Activated CD4-positive, alpha-beta T cell treated with anti-CD3 and anti-CD28 coated beads for 24 hours (primary cell): ENCODE measurements around the gene SLC25A4.

Experiments
- DNase-seq, 2 donors: peaks; one replicate each; pipeline ENCODE4 v3.0.0-alpha.2; 2020; ENCODE audit warnings: low read depth in 2 of 2

The SLC25A4 gene

GRCh38 chr4:185120631-185120946 lies 22.5 kb upstream of the SLC25A4 start:
- no peak for DNase-seq

- DNase-seq: no peak
Measured at GRCh38 chr4:185122681-185123345, 20.3 kb upstream of the SLC25A4 start.

- DNase-seq: no peak
Measured at GRCh38 chr4:185124006-185124405, 19.1 kb upstream of the SLC25A4 start.

GRCh38 chr4:185127021-185127925 lies 15.8 kb upstream of the SLC25A4 start:
- no peak for DNase-seq

GRCh38 chr4:185128272-185129119 lies 14.6 kb upstream of the SLC25A4 start:
- no peak for DNase-seq

GRCh38 chr4:185134307-185134869 lies 8.7 kb upstream of the SLC25A4 start:
- DNase-seq: no peak

- no peak for DNase-seq
Measured at GRCh38 chr4:185137233-185137925, 5.7 kb upstream of the SLC25A4 start.

GRCh38 chr4:185138161-185138560 lies 4.9 kb upstream of the SLC25A4 start:
- DNase-seq: no peak

GRCh38 chr4:185139736-185140135 lies 3.3 kb upstream of the SLC25A4 start:
- no peak for DNase-seq

- DNase-seq: no peak
Measured at GRCh38 chr4:185141777-185142176, 1.3 kb upstream of the SLC25A4 start.

- DNase-seq: no peak
Measured at GRCh38 chr4:185142564-185142911, 528 bp upstream of the SLC25A4 start.

GRCh38 chr4:185143601-185143969 lies 519 bp downstream of the SLC25A4 start:
- no peak for DNase-seq

- DNase-seq: no peak
Measured at GRCh38 chr4:185144601-185145240, 1.7 kb downstream of the SLC25A4 start.

- DNase-seq: no peak
Measured at GRCh38 chr4:185145572-185145971, 2.5 kb downstream of the SLC25A4 start.

- no peak for DNase-seq
Measured at GRCh38 chr4:185149392-185149791, 6.3 kb downstream of the SLC25A4 start.

- DNase-seq: no peak
Measured at GRCh38 chr4:185151296-185151695, 8.2 kb downstream of the SLC25A4 start.

- no peak for DNase-seq
Measured at GRCh38 chr4:185165605-185166063, 22.6 kb downstream of the SLC25A4 start.

GRCh38 chr4:185167234-185167633 lies 24.2 kb downstream of the SLC25A4 start:
- no peak for DNase-seq

- DNase-seq: no peak
Measured at GRCh38 chr4:185171373-185172071, 28.5 kb downstream of the SLC25A4 start.

- DNase-seq: no peak
Measured at GRCh38 chr4:185179488-185179887, 36.4 kb downstream of the SLC25A4 start.
